CD4-positive, alpha-beta T cell (primary cell): ENCODE measurements around the gene LYSMD1. TPM values are rescaled to one million over a fixed set of nuclear protein-coding genes. Genes with fewer than 3 reads are reported as not detected.

Experiments
- ATAC-seq: fragments of 200-7000 bp; cut with Tn5 transposase; one replicate; pipeline ENCODE4 v1.10.0; 2022; ENCODE audit warnings: mild to moderate bottlenecking; ENCODE audit not compliant: poor library complexity
- CTCF ChIA-PET: fragments of 350-600 bp; sonication (Branson Sonifier 250); formaldehyde crosslinking; loops from one replicate; lab custom pipeline; 2021; ENCODE audit warnings: antibody characterized with exemption, inconsistent platforms; lab: Charles Lee
- POLR2A ChIA-PET: fragments of 350-600 bp; sonication (Branson Sonifier 250); formaldehyde crosslinking; loops from one replicate; lab custom pipeline; 2021; ENCODE audit warnings: antibody characterized with exemption, inconsistent platforms; lab: Charles Lee
- DNase-seq, 14 experiments: peaks; one replicate each; pipeline ENCODE4 v3.0.0-alpha.2; 2013 to 2020; ENCODE audit warnings: mixed read lengths in 2 of 14
- H3K27ac ChIP-seq, 2 donors: one replicate each; pipeline versions ENCODE4 v1.5.1 to v1.7.0; 2013; ENCODE audit warnings: low read length in 2 of 2, low read depth in 1 of 2, mild to moderate bottlenecking in 1 of 2
- H3K27me3 ChIP-seq, 2 experiments: 1 replicate in 1 of 2; 2 replicates in 1 of 2; pipeline versions ENCODE4 v1.6.1 to v1.7.0; 2013; ENCODE audit warnings: low read length in 2 of 2, control low read depth in 1 of 2, mild to moderate bottlenecking in 1 of 2, moderate library complexity in 1 of 2; ENCODE audit not compliant: insufficient read depth in 2 of 2, control insufficient read depth in 1 of 2
- H3K36me3 ChIP-seq: one replicate; pipeline ENCODE4 v1.6.1; 2013; ENCODE audit warnings: low read length, control low read depth; ENCODE audit not compliant: insufficient read depth
- H3K4me1 ChIP-seq: one replicate; pipeline ENCODE4 v1.6.1; 2013; ENCODE audit warnings: low read length, control low read depth; ENCODE audit not compliant: insufficient read depth
- H3K4me3 ChIP-seq: one replicate; pipeline ENCODE4 v1.5.1; 2013; ENCODE audit warnings: mild to moderate bottlenecking, low read length, moderate library complexity
- H3K9me3 ChIP-seq, 2 experiments: 1 replicate in 1 of 2; 2 replicates in 1 of 2; pipeline versions ENCODE4 v1.6.1 to v1.7.0; 2013; ENCODE audit warnings: low read length in 2 of 2, mild to moderate bottlenecking in 2 of 2, control low read depth in 1 of 2, moderate library complexity in 1 of 2; ENCODE audit not compliant: control insufficient read depth in 1 of 2, insufficient read depth in 1 of 2
- H3K27ac Mint-ChIP-seq: one replicate; pipeline ENCODE4 v1.8.0; 2020; ENCODE audit warnings: mixed read lengths
- H3K27me3 Mint-ChIP-seq: one replicate; pipeline ENCODE4 v1.8.0; 2021; ENCODE audit warnings: mixed read lengths
- H3K36me3 Mint-ChIP-seq: one replicate; pipeline ENCODE4 v1.8.0; 2021; ENCODE audit warnings: low read depth, mixed read lengths
- H3K4me1 Mint-ChIP-seq: one replicate; pipeline ENCODE4 v1.8.0; 2021; ENCODE audit warnings: low read depth, mixed read lengths
- H3K4me3 Mint-ChIP-seq: one replicate; pipeline ENCODE4 v1.8.0; 2020; ENCODE audit warnings: mild to moderate bottlenecking, mixed read lengths
- H3K9me3 Mint-ChIP-seq: one replicate; pipeline ENCODE4 v1.8.0; 2020; ENCODE audit warnings: mixed read lengths
- CTCF ChIP-seq: fragments of 200-600 bp; IDR thresholded peaks from one replicate; pipeline ENCODE4 v1.8.0; 2022; ENCODE audit warnings: antibody characterized with exemption, mild to moderate bottlenecking
- intact Hi-C, 2 experiments: fragments of 100-400 bp; cut with DNase I in 1 of 2; cut with micrococcal nuclease in 1 of 2; formaldehyde crosslinking; loops; one replicate each; pipeline versions ENCODE4 v1.15.1 to v1.9.0; 2023 to 2025; cut with DNase I, micrococcal nuclease
- total RNA-seq, 174 experiments: library from RNA in 2 of 174; stranded (reverse) in 2 of 174; gene quantifications; one replicate each; pipeline ENCODE4 v1.2.3 and lab custom pipeline; 2021 to 2026

Gene LYSMD1
- total RNA-seq, 2 experiments from 2014 or later: 0.55 to 0.67 TPM

GRCh38 chr1:151135433-151136385, 30.0 kb downstream of the LYSMD1 start:
- no peak overlapping the region for H3K4me3 ChIP-seq
- no peaks in the 10 kb centered on the region for H3K36me3 ChIP-seq
- CTCF ChIA-PET: interaction anchor here (0.6 kb wide), 1 partner anchor 1189 kb away, joined by 4 read pairs; no protein-coding TSS in a partner anchor
- H3K27ac Mint-ChIP-seq: no peak overlapping the region
- no peak overlapping the region for H3K4me3 Mint-ChIP-seq
- H3K27ac ChIP-seq: no peak overlapping the region
- H3K4me1 ChIP-seq: peaks cover 16% of the 10 kb centered on the region
- no peaks in the 10 kb centered on the region for H3K27me3 Mint-ChIP-seq
- H3K36me3 Mint-ChIP-seq: peaks cover 7% of the 10 kb centered on the region
- no peaks in the 10 kb centered on the region for H3K9me3 Mint-ChIP-seq
- peaks cover 11% of the 10 kb centered on the region for H3K4me1 Mint-ChIP-seq
- intact Hi-C loops: no loop called here
- POLR2A ChIA-PET: no interaction called here
- ATAC-seq (no peak), DNase-seq (no peak)
- TF ChIP-seq CTCF: no peak
- H3K9me3 ChIP-seq: peaks cover 0 to 8% of the 10 kb centered on the region in 2 experiments
- peaks cover 0 to 7% of the 10 kb centered on the region in 2 experiments for H3K27me3 ChIP-seq

- TF ChIP-seq CTCF: no peak
- no peak for ATAC-seq
These were observed 30.7 kb downstream of the LYSMD1 start for GRCh38 chr1:151134991-151135390.

GRCh38 chr1:151134396-151134795, 31.3 kb downstream of the LYSMD1 start:
- Histone ChIP-seq H3K4me1 (peaks cover 16% of the 10 kb centered on the region), H3K27me3 (peaks cover 0 to 9% of the 10 kb centered on the region in 2 experiments), H3K4me3 (no peak overlapping the region), H3K36me3 (no peaks in the 10 kb centered on the region), H3K9me3 (peaks cover 0 to 8% of the 10 kb centered on the region in 2 experiments), H3K27ac (no peak overlapping the region)
- ChIA-PET POLR2A (interaction anchor here (0.7 kb wide), 1 partner anchor 23 kb away, joined by 3 read pairs; no protein-coding TSS in a partner anchor), CTCF (no interaction called here)
- no peak for TF ChIP-seq CTCF
- peak overlapping the region; percentile 43 for H3K4me3 Mint-ChIP-seq
- peaks cover 7% of the 10 kb centered on the region for H3K36me3 Mint-ChIP-seq
- no peaks in the 10 kb centered on the region for H3K27me3 Mint-ChIP-seq
- ATAC-seq: no peak
- DNase-seq: no peak
- no peaks in the 10 kb centered on the region for H3K9me3 Mint-ChIP-seq
- no peak overlapping the region for H3K27ac Mint-ChIP-seq
- intact Hi-C loops: no loop called here
- H3K4me1 Mint-ChIP-seq: peaks cover 15% of the 10 kb centered on the region

More at GRCh38 chr1:151134991-151135390, 30.7 kb downstream of the LYSMD1 start:
- H3K9me3 Mint-ChIP-seq: no peaks in the 10 kb centered on the region
- POLR2A ChIA-PET: no interaction called here
- no peak for DNase-seq
- H3K4me3 Mint-ChIP-seq: no peak overlapping the region
- H3K36me3 Mint-ChIP-seq: peaks cover 7% of the 10 kb centered on the region
- intact Hi-C loops: no loop called here
- H3K27ac Mint-ChIP-seq: no peak overlapping the region
- peaks cover 0 to 8% of the 10 kb centered on the region in 2 experiments for H3K9me3 ChIP-seq
- no peaks in the 10 kb centered on the region for H3K36me3 ChIP-seq
- peaks cover 16% of the 10 kb centered on the region for H3K4me1 ChIP-seq
- CTCF ChIA-PET: interaction anchor here (0.6 kb wide), 1 partner anchor 1189 kb away, joined by 4 read pairs; no protein-coding TSS in a partner anchor
- no peak overlapping the region for H3K4me3 ChIP-seq
- H3K4me1 Mint-ChIP-seq: peaks cover 15% of the 10 kb centered on the region
- H3K27ac ChIP-seq: no peak overlapping the region
- H3K27me3 ChIP-seq: peaks cover 0 to 7% of the 10 kb centered on the region in 2 experiments
- no peaks in the 10 kb centered on the region for H3K27me3 Mint-ChIP-seq
